CD4-positive, alpha-beta T cell treated with Interleukin-21 for 1 hour (primary cell): ENCODE results near the gene PDE11A.
"Not testable (repeated sequence)": the region's sequence is repeated elsewhere in the genome, so short reads cannot be mapped to it uniquely, and the experiment has no call there.

Experiments
- DNase-seq: peaks from one replicate; pipeline ENCODE4 v3.0.0-alpha.2; 2020

PDE11A gene

DNA sequence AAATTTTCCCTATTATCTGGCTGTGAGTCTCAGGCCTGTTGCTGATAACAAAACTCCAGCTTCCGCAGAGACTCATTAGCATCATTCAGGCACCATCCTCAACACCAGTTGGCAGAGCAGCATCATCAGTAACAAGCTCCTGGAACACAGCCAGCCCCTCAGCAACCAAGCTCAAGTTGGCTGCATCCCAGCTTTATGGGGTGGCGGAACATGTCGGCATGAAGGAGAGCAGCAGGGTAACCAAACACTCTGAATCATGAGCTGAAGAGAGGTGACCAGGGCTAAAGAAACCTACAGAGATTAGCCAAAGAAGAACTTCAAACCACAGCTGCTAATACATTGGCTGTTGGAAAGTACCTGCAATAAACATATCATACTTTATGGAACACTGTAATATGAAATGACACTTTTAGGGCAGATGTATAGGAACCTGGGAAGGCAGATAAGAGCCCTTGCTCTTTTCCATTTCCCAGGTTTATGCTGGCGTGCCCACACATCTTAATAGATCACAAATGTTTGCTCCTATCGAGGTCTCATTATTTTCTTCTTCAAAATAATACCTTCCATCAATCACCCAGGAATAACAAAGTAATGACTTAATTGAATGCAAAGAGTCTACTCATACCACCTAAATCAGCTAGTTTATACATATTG is 63.8 kb downstream of the PDE11A start:
- DNase-seq = no peak

DNA sequence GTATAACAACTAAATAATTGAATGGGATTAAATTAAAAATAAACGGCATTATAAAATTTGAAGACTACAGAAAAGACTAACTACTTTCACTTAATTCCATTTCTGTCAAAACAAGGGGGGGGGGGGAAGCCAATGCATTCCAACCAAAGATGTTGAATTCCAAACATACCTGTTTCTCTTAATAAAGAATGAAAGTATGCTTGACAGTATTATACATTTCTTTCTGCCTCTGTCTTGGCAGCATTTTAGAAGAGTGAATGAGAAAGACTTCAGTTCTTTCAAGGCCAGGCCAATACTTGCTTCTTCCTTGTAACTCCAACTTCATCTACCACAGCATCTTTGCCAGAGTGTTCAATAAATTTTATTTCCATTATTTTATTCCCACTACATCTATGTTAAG is 65.9 kb downstream of the PDE11A start:
- no peak for DNase-seq

DNA sequence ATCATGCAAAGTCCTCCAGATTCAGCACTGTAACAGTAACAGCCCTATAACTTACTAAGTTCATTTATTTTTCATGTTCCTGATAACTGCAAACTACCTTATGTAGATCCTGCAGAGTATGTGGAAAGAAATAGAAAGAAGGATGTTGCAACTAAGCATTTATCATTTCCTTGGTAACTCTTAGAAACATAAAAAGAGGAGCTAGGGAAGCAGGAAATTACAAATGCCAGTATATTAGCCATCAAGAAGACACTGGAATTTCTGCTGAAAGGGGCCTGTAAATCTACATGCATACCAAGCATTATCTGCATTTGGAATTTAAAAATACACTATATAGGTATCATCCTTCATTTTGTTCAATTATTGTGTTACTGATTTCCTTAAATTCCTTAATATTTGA is 66.8 kb downstream of the PDE11A start:
- DNase-seq = no peak

DNA sequence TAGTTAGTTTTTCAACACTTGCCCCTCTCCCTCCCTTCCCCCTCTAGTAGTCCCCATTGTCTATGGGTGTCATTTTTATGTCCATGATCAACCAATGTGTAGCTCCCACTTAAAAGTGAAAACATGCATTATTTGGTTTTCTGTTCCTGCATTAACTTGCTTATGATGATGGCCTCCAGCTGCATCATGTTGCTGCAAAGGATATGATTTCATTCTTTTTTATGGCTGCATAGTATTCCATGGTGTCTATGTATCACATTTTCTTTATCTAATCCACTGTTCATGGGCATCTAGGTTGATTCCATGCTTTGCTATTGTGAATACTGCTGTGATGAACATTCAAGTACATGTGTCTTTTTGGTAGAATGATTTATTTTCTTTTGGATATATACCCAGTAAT is 70.5 kb downstream of the PDE11A start:
- DNase-seq = no peak

DNA sequence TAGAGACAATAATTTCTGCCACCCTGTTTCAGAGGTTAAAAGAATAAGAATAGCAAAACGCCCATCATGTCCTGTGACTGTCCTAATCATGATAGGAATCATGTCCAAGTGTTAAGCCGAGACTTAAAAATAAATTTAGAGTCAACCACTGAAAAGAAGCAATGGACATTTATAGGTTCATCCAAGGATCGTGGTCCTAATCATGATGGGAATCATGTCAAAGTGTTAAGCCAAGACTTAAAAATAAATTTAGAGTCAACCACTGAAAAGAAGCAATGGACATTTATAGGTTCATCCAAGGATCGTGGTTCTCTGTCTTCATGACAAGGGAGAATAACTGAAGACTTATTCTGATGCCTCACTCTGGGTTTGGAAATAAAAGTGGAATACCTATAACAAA is 73.6 kb downstream of the PDE11A start:
- no peak for DNase-seq

DNA sequence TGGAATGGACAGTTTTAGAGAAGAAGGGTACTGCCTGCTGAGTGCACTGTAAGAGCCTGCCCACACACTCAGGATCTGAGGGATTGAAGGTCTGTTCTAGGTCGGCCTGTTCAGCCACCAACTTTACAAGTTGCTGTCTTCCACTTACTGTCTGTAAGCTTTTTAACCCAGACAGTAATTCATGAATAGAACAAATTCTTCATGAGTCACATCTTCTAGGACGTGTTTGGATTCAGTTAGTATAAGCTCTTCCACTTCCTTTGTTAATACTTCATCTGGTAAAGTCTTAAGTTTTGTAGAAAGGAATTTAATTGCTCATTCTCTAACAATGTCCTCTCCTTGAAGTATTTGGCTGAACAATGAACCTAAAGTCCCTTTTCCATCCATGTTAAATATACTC is 74.6 kb downstream of the PDE11A start:
- no peak for DNase-seq

DNA sequence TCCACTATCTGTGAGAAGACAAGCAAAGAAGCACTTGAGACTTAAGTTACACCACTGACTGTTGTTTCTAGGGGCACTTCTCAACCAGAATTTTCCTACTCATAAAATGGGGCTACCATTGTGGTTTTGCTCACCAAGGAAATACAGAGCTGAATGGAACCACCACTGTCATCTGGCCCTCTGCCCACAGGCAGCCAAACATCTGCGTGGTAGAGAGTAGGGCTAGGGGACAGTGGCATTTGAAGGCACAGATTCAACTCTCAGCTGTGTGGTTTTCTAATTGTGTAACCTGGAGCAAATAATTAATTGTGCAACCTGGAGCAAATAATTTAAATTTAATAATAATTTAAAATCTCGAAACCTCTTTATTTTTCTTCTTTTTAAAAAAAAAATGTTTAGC is 79.6 kb downstream of the PDE11A start:
- DNase-seq = no peak

DNA sequence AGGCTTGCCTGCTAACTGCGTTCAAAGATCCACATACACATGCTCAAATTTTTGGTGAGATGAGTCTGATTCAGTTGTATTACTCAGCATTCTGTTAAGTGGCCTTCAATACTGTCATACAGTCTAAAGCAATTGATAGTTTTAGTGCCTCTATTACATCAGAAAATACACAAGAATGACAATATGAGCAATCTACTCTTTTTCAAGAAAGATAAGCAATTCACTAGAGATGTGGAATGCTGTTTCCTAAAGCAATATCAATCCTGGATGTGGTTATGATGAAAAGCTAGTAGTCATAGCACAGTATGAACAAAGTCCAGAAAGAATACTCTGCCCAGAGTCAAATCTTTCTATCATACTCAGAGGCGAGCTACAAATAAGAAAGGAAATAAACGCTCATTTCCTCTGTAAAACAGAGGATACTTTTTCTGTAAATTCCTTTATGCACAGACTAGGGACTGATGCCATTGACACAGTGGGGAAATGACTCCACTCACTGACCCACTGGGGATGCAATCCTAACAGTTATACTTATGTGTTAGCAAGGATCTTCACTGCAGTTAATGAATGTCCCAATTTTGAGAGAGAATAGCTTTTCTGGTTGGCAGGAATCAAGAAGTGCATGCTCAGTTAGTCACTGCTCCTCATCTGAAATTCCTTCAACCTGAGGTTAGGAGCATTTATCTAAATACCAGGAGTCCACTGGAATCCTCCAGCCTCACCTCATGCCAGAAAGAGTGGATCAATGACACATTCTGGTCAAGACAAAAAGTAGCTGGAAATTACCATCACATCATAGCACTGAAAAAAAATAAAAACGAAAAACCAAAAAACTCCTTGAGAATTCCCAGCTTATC is 83.3 kb downstream of the PDE11A start:
- DNase-seq = no peak

DNA sequence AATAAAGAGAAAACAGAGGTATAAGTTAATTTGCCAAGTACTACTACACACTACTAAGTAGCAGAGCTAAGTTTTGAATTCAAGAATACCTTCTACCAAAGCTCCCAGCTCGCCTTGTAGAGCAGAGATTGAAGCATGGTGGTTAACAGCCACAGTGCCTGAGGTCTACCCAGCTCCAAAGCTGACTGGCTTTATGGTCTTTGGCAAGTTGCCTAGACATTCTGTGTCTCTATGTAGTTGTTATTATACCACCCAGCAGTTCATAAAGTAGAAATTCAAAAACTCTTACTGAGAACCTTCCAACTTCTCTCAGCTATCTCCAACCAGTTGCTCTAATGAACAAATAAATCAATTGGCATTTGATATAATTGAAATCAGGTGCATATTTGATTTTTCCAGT is 87.8 kb downstream of the PDE11A start:
- DNase-seq = no peak

DNA sequence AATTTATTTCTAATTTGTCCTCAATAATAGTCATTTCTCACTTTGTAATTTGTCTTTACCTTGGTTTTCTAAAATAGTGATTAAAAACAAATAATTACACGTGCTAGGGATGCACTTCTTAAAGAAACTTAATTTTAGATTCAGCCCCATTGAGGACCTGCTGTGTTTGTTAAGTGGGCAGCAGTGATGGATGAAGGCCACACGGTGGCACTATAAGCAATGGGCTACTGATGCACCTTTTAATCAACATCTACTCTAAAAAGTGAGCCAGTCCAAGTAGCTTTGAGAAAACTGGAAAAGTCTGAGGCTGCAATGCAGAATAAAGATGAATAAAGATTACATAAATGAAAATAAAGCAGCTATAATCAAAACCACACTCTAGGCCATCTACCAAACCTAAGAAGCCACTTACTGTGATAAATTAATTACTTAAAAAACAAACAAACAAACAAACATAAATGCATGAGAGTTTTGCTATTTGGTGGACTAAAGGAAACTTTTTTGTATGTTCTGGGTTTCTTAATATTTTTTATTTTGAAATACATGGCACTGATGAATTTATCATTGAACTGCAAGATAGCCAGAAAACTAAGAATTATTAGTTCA is 89.3 kb downstream of the PDE11A start:
- peak; percentile 1 for DNase-seq

DNA sequence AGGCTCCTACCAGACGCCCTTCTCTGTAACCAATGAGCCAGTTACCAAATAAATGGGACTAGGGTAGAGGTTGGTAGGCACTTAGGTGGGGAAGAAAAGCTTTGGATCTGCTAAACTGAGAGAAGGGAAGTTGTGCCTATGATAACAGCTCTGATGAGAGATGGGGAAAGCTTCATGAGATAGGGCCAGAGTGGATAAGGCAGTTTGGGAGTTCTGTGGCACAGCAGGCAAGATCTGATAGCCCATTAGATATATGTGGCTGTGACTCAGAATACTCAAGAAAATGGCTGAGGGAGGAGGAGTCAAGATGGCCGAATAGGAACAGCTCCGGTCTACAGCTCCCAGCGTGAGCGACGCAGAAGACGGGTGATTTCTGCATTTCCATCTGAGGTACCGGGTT is 99.8 kb downstream of the PDE11A start:
- no peak for DNase-seq

DNA sequence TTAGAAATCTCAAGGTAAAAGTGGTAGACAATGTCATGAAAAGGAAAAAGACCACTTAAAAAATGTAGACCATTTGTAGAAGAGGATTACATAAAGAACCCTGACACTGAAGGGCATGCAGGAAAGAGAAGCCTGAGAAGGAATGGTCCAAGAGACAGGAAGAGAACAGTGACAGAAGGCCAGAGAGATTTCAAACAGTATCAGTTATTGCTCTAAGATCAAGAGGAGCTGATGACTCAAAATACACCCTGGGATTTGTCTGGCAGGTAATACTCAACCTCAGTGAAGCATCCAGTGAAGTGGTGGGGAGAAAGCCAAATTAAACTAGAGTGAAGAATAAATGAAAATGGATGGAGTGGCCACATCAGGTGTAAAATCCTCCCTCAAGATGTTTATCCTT is 100.5 kb downstream of the PDE11A start:
- DNase-seq = no peak

DNA sequence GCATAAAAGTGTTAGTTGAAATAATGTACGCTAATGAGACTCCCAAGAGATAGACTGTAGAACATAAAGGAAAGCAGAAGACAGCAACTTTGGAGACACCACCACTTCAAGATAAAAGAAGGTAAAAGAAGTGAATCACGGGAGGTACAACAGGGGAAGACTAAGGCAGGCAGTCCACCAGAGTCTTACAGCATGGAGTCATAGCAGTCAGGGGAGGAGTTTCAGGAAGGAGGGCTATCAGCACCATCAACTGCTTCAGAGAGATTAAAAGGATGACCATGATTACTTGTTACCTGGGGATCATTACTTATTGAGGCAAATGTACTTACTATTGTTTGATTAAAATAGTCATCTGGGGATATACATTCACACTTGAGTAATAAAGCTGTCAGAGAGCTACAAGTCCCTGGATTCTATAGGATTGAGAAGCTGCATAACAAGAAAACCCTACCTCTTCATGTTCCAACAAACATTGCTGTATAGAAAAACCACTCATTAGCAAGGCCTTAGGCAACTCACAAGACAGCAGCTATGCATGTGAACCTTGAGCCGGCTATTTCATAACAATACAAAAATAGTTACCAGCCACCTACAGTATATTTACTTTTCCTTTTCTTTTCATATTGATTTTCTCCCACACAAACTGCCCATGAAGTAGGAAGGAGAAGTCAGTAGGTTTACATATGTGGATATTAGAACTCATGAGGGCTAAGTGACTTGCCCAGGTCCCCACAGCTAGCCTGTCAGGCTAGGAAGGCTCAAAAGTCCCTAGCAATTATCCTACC is 101.7 kb downstream of the PDE11A start:
- no peak for DNase-seq

DNA sequence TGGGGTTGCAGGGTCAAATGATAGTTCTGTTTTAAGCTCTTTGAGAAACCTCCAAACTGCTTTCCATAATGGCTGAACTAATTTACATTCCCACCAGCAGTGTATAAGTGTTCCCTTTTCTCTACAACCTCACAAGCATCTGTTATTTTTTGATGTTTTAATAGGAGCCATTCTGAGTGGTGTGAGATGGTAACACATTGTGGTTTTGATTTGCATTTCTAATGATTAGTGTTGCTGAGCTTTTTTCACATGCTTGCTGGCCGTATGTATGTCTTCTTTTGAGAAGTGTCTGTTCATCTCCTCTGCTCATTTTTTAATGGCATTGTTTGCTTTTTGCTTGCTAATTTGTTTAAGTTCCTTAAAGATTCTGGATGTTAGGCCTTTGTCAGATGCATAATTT is 107.7 kb downstream of the PDE11A start:
- DNase-seq = no peak

DNA sequence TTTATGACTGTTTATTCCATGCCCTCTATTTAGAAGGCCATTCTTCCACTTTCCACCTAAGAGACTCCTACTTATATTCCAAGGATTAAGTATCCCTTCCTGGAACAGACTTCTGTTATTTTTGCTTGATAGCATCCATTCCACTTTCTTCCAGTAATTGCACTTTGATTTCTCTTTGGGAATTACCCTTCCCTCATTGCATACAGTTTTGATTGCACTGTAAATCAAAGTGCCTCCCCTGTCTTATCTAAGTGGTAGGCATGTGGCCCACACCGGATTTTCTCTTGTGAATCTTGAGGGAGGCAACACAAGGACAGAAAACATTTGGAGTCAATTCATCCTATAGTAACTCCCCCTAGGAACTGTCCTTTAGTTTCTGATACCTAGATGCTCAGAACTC is 120.4 kb downstream of the PDE11A start:
- no peak for DNase-seq

DNA sequence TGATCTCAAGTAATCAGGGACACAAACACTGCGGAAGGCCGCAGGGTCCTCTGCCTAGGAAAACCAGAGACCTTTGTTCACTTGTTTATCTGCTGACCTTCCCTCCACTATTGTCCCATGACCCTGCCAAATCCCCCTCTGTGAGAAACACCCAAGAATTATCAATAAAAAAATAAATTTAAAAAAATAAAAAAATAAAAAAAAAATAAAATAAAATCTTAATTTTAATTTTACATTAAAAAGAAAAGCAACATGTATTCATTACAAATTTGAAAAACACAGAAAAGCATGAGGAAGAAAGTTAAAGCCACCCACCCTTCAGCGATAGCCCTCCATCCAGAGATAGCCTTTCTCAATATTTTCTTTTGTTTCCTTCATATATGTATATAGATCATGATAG is 125.0 kb downstream of the PDE11A start:
- not testable (repeated sequence) for DNase-seq

DNA sequence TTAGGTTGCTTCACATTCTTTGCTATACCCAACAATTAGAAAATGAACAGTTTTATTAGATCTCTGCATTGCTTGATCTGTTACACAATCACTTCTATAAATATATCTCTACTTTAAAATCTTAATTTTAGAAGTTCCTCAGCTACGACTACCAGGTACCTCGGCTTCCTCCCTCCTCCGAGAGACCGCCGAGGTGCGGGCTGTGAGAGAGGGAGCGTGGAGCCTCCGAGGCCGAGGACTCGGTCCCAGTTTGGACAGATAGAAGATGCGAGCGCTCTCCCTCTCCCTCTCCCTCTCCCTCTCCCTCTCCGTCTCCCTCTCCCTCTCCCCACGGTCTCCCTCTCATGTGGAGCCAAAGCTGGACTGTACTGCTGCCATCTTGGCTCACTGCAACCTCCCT is 128.0 kb downstream of the PDE11A start:
- not testable (repeated sequence) for DNase-seq

DNA sequence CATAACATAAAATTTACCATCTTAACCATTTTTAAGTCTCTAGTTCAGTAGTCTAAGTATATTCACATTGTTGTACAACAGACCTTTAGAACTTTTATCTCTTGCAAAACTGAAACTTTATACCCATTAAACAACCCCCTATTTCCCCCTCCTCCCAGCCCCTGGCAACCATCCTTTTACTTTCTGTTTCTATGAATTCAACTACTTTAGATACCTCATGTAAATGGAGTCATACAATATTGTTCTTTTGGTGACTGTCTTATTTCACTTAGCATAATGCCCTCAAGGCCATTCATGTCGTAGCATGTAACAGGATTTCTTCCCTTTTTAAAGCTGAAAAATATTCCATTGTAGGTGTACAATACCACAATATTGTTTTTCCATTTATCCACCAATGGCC is 129.8 kb downstream of the PDE11A start:
- DNase-seq = no peak

DNA sequence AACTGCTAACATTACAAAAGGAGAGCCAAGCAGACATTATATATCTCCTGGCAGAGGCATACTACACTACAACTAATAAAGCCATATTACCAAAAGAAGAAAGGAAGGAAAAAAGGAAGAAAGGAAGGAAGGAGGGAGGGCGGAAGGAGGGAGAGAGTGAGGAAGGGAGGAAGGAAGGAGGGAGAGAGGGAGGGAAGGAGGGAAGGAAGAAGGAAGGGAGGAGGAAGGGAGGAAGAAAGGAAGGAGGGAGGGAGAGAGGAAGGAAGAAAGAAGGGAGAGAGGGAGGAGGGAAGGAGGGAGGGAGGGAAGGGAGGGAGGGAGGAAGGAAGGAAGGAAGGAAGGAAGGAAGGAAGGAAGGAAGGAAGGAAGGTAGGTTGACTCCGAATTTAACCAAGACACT is 133.4 kb downstream of the PDE11A start:
- no peak for DNase-seq

DNA sequence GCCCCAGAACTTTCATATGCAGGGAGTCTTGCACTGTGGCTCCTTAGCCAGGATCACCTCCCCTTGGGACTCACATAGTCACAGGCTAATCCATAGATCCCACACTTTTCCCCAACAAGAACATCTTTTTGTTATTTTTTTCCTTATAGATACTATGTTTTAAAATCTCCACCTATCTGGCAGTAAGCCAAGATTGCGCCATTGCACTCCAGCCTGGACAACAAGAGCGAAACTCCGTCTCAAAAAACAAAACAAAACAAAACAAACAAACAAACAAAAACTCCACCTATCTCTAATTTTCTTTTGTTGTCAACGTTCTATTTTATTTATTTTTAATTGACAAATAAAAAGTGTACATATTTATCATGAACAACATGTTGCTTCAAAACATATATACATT is 141.7 kb downstream of the PDE11A start:
- DNase-seq = no peak

DNA sequence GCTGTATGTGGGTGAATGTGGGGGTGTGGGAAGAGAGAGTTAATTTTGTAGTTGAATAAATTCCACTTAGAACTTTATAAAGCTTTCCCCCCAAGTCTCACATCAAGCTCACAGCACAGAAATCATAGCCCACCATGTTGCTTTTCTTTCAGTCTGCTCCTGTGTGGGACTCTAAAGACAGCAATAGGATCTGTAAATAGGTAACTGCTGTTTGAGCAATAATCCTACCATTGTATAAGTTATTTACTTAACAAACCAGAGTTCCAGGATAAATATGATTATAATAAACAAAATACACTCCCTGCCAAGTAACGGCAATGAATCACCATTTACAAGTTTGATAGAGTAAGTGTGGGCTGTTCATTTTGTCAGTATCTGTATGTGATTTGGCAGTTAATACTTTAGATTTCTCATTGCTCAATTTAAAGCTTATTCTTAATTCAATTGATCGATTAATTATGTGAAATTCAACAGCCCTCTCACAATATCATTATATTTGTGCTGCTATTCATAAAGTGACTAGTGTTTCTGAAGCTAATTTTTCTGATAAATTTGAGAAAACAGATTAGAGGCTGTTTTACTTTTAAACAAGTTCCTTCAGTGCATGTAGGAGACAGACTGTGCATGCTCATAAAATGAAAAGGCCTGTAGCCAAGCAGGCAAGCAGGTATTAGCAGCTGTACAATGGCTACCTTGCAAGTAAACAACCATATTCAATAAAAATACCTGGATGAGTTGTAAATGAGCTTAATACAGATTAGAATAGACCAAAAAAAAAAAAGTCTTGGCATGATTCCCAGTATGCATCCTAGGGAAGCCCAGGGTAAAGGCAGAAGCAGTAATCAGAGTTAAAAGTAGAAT is 142.7 kb downstream of the PDE11A start:
- no peak for DNase-seq

DNA sequence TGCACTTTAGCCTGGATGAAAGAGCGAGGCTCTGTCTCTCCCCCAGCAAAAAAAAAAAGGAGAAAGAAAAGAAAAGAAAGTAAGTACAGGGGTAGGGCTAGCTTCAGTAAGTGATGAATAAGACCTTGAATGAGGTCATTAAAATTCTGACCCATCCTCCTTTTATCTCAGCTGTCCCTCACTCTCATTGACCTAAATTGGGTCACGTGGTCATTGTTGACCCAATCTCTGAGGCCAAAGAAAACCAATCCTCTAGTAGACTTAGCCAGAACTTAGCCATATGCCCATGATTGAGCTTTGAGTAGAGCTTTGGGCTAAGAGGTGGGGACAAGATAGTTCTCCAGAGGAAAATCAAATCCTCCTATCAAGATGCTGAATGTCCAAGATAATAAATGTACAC is 149.3 kb downstream of the PDE11A start:
- DNase-seq = no peak
